NT2/D1 (cell line): ENCODE measurements around the gene ZMAT5.

ENCODE experiments used
- DNase-seq: peaks from one replicate; pipeline ENCODE4 v3.0.0-alpha.2; 2011; ENCODE audit warnings: low read depth, low spot score
- H3K27me3 ChIP-seq: 2 replicates; pipeline ENCODE4 v1.6.0; 2011; ENCODE audit warnings: mild to moderate bottlenecking; ENCODE audit not compliant: insufficient read length, insufficient read depth
- H3K36me3 ChIP-seq: 2 replicates; pipeline ENCODE4 v1.6.1; 2011; ENCODE audit warnings: mild to moderate bottlenecking, low read length, mixed read lengths; ENCODE audit not compliant: insufficient read depth, insufficient read length
- H3K4me1 ChIP-seq: 2 replicates; pipeline ENCODE4 v1.5.1; 2011; ENCODE audit not compliant: insufficient read depth, insufficient read length
- H3K4me3 ChIP-seq: 2 replicates; pipeline ENCODE4 v1.5.1; 2011; ENCODE audit warnings: low read depth; ENCODE audit not compliant: insufficient read length
- H3K9ac ChIP-seq: 2 replicates; pipeline ENCODE4 v1.6.0; 2011; ENCODE audit warnings: low read depth; ENCODE audit not compliant: insufficient read length
- H3K9me3 ChIP-seq: 2 replicates; pipeline ENCODE4 v1.5.1; 2011; ENCODE audit warnings: mild to moderate bottlenecking, low read length; ENCODE audit not compliant: insufficient read depth
- SUZ12 ChIP-seq: IDR thresholded peaks from 2 replicates; pipeline ENCODE4 v1.6.1; 2011; ENCODE audit not compliant: insufficient read length, insufficient read depth; ENCODE audit errors: extremely low read depth
- YY1 ChIP-seq: IDR thresholded peaks from 2 replicates; pipeline ENCODE4 v1.6.1; 2011; ENCODE audit not compliant: insufficient read length, insufficient read depth
- ZNF274 ChIP-seq: IDR thresholded peaks from 2 replicates; pipeline ENCODE4 v1.6.1; 2011; ENCODE audit warnings: mild to moderate bottlenecking, low read depth, low read length

Gene ZMAT5

DNA sequence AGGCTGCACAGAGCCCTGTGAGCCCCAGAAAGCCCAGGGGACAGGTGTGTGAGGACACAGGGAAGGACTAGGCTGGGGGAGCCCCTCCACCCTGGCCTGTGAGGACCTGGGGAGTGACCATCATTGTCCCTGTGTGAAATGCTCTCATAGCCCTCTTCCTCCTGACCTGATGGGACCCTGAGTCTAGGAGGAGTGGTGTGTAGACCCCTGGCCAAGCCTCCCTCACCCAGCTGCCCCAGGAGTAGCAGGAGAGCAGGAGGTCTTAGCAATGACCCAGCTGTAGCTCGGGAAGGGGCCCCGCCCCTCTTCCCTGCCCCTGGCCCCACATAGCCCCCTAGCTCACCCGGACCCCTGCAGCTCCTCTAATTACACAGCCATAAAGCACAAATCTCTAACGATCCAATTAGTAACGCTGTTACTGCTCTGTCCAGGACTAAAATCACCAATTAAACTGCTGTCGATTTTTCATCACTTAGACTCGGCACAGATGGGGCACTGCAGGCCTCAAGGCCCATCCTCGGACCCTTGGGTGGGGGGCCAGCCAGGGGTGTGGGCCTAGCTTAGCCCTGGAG lies 53.6 kb downstream of the ZMAT5 start:
- H3K36me3 ChIP-seq = no peaks in the 10 kb centered on the region
- H3K9me3 ChIP-seq = no peaks in the 10 kb centered on the region
- TF ChIP-seq SUZ12 = no peak
- TF ChIP-seq ZNF274 = no peak
- no peak for TF ChIP-seq YY1
- no peak for DNase-seq
- H3K4me1 ChIP-seq = no peaks in the 10 kb centered on the region
- peaks cover 12% of the 10 kb centered on the region for H3K27me3 ChIP-seq
- no peak overlapping the region for H3K9ac ChIP-seq
- H3K4me3 ChIP-seq = no peak overlapping the region

DNA sequence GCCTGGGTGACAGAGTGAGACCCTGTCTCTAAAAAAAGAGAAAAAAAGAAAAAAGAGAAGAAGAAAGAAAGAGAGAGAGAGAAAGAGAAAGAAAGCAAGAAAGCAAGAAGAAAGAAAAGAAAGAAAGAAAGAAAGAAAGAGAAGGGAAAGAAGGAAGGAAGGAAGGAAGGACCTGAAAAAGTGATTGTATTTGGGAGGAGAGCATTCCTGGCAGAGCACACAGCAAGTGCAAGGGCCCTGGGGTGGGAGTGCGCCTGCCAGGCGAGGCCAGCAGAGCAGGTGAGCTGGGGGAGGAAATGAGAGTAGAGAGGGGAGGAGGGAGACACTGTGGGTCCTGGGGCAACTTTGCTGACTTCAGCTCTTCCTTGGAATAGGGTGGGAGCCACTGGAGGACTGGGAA lies 54.7 kb downstream of the ZMAT5 start:
- TF ChIP-seq YY1 (no peak), SUZ12 (no peak), ZNF274 (no peak)
- Histone ChIP-seq H3K9ac (no peak overlapping the region), H3K27me3 (peaks cover 3% of the 10 kb centered on the region), H3K36me3 (no peaks in the 10 kb centered on the region), H3K4me3 (no peak overlapping the region), H3K9me3 (no peaks in the 10 kb centered on the region), H3K4me1 (no peaks in the 10 kb centered on the region)
- no peak for DNase-seq

DNA sequence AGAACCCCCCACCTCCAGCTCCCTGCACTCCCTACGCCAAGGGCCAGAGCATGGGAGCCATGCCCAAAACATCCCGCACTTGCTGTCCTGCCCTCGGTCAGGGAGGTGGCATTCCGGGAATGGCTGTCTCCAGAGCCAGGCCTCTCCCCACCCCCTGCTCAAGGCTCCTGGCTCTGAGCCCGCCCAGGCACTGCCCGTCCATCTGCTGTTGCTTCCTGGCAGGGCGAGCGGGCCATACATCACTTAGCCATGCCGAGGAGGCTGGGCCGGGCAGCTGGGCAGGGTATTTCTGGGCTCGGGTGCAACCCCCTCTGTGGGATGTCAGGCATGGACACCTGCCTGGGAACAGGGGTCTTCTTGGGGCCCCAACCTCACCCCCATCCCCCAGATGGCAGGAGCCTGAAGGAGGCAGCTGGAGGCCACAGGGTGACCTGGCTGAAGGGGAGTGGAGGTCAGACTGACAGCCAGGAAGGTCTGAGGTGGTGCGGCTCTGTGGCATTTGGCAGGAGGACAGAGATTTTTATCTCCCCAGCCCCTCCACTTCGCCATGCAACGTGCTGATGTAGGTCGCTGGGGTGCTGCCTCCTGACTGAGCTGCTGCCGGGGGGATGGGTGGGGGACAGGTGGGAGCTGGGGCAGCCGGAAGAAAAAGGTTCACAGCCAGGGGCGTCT lies 55.7 kb downstream of the ZMAT5 start:
- Histone ChIP-seq H3K4me3 (no peak overlapping the region), H3K9ac (no peak overlapping the region), H3K27me3 (no peaks in the 10 kb centered on the region), H3K9me3 (no peaks in the 10 kb centered on the region), H3K36me3 (no peaks in the 10 kb centered on the region), H3K4me1 (peaks cover 3% of the 10 kb centered on the region)
- DNase-seq = no peak
- TF ChIP-seq YY1 = no peak
- TF ChIP-seq ZNF274 = no peak
- no peak for TF ChIP-seq SUZ12

DNA sequence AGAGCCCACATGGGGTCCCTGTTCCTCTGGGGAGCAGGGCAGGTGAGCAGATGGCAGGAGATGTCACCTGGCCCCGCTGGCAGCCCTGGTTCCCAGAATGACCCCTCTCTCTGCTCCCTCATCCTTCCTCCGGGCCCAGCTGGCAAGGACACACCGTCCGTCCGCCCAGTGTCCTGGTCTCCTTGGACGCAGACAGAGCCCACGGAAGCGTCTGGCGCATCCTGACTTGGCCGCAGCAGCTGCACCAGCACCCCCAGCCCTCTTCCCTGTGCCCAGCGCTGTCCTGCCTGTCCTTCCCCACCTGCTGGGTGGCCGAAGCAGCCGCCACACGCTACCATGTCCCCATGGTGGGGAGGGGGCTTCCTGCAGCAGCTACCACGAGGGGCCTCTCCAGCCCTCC lies 56.6 kb downstream of the ZMAT5 start:
- Histone ChIP-seq H3K27me3 (no peaks in the 10 kb centered on the region), H3K36me3 (no peaks in the 10 kb centered on the region), H3K4me3 (no peak overlapping the region), H3K4me1 (peaks cover 7% of the 10 kb centered on the region), H3K9me3 (no peaks in the 10 kb centered on the region), H3K9ac (no peak overlapping the region)
- no peak for DNase-seq
- TF ChIP-seq YY1 = no peak
- no peak for TF ChIP-seq ZNF274
- no peak for TF ChIP-seq SUZ12

DNA sequence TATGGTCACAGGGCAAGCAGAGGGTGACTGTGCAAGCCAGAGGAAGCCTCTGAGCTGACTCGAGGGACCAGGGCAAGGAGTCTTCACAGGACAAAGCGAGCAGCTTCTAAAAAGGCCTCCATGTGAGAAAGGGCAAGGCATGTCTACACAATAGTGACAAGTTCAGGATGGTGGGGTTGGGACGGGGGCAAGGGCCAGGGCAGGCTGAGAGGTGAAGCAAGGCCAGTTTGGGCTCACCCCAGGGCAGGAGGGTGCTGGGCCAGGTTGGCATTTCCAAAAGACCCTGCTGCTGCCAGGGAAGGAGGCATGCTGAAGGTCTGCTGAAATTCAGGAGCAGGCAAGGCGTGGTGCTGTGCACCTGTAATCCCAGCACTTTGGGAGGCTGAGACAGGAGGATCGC lies 59.3 kb downstream of the ZMAT5 start:
- Histone ChIP-seq H3K36me3 (no peaks in the 10 kb centered on the region), H3K4me1 (peaks cover 20% of the 10 kb centered on the region)
- DNase-seq = no peak

DNA sequence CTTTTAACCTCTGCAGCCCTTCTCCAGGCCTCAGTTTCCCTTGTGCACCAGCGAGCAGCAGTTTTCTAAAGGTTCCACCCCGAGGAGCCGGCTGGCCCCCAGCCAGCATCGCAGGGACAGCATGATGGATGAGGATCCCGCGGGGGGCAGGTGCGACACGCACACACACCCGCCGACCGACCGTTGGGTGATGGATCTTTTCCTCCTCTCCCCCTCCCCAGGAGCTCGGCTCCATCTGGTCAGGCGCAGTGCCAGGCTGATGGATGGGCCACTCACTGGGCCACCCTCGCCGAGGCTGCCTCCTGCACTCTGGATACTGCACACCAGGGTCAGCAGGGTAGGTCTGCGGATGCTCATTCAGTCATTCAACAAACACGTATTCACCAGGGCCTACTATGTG lies 59.8 kb downstream of the ZMAT5 start:
- Histone ChIP-seq H3K9me3 (no peaks in the 10 kb centered on the region), H3K4me1 (peaks cover 20% of the 10 kb centered on the region), H3K36me3 (no peaks in the 10 kb centered on the region), H3K9ac (no peak overlapping the region), H3K27me3 (peaks cover 11% of the 10 kb centered on the region), H3K4me3 (no peak overlapping the region)
- TF ChIP-seq ZNF274 (no peak), YY1 (no peak), SUZ12 (no peak)
- no peak for DNase-seq

More for the DNA sequence above, 59.3 kb downstream of the ZMAT5 start:
- Histone ChIP-seq H3K4me3 (no peak overlapping the region), H3K9me3 (no peaks in the 10 kb centered on the region), H3K27me3 (peaks cover 11% of the 10 kb centered on the region), H3K9ac (no peak overlapping the region)
- TF ChIP-seq YY1 = no peak
- TF ChIP-seq ZNF274 = no peak
- TF ChIP-seq SUZ12 = no peak

DNA sequence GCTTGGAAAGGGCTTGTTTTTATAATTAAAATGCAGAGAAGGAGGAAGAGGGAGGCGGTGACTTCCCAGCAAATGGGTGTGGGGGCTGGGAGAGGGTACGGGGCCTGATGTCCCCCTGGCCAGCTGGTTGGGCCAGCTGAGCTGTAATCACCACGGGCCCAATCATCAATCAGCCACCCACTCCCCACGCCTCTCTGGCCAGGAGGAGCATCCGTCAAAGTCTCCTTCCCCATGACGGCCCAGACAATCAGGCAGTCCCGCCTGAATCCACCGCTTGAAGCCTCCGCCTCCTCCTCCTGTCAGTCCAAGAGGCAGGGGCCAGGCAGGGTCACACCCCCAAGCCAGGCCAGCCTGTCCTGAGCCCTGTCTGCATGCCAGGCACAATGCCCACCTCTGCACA lies 60.3 kb downstream of the ZMAT5 start:
- peaks cover 20% of the 10 kb centered on the region for H3K4me1 ChIP-seq
- peaks cover 11% of the 10 kb centered on the region for H3K27me3 ChIP-seq
- no peak for DNase-seq
- H3K36me3 ChIP-seq = no peaks in the 10 kb centered on the region
- H3K9ac ChIP-seq = no peak overlapping the region
- no peak overlapping the region for H3K4me3 ChIP-seq
- no peaks in the 10 kb centered on the region for H3K9me3 ChIP-seq
- TF ChIP-seq YY1 (no peak), ZNF274 (no peak), SUZ12 (no peak)

DNA sequence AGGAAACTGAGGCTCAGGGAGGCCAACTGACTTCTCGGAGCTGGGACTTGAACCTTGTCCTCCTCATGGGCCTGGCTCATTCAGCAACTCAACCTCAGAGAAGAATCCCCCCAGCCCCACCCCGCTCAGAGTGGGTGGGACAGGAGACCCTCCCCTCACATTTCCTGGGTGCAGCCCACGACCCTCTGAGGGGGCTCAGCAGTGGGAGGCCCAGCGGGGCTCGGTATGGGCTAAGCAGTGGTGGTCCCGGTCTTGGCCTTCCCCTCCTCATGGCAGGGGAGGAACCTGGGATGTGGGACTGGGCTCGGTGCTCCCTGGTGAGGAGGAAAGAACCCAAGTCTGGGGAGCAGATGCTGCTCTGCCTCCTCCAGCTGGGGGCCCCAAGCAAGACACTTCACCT lies 61.2 kb downstream of the ZMAT5 start:
- DNase-seq = no peak
- Histone ChIP-seq H3K9me3 (no peaks in the 10 kb centered on the region), H3K36me3 (no peaks in the 10 kb centered on the region), H3K4me3 (no peak overlapping the region), H3K27me3 (peaks cover 11% of the 10 kb centered on the region), H3K9ac (no peak overlapping the region), H3K4me1 (peaks cover 20% of the 10 kb centered on the region)
- TF ChIP-seq SUZ12 (no peak), YY1 (no peak), ZNF274 (no peak)
